Tibial nerve (tissue), 4 donors: ENCODE results near the gene MYRIP. TPM values are rescaled to one million over a fixed set of nuclear protein-coding genes. Genes with fewer than 3 reads are reported as not detected.

Experiments used
- DNase-seq, 2 donors: peaks; one replicate each; pipeline ENCODE4 v3.0.0-alpha.2; 2019; ENCODE audit warnings: low spot score in 2 of 2
- H3K27ac ChIP-seq, 4 donors: fragments of 200-600 bp; sonication (generic) in 3 of 4; one replicate each; pipeline ENCODE4 v1.5.1; 2017 to 2019; ENCODE audit warnings: mild to moderate bottlenecking in 1 of 4
- H3K27me3 ChIP-seq, 2 donors: fragments of 200-600 bp; sonication (generic) in 1 of 2; one replicate each; pipeline versions ENCODE4 v1.5.1 to v1.6.0; 2017 to 2019
- H3K36me3 ChIP-seq, 3 donors: fragments of 200-600 bp; sonication (generic); one replicate each; pipeline ENCODE4 v1.5.1; 2018 to 2019
- H3K4me1 ChIP-seq, 4 donors: fragments of 200-600 bp; sonication (generic) in 3 of 4; one replicate each; pipeline ENCODE4 v1.5.1; 2017 to 2019
- H3K4me3 ChIP-seq, 4 donors: fragments of 200-600 bp; sonication (generic) in 3 of 4; one replicate each; pipeline ENCODE4 v1.5.1; 2017 to 2019; ENCODE audit warnings: mild to moderate bottlenecking in 1 of 4, moderate library complexity in 1 of 4
- H3K9me3 ChIP-seq, 4 donors: fragments of 200-600 bp; sonication (generic) in 3 of 4; one replicate each; pipeline ENCODE4 v1.5.1; 2017 to 2019
- CTCF ChIP-seq, 5 experiments: fragments of 200-600 bp in 3 of 5; fragments of 450-650 bp in 2 of 5; sonication (generic) in 3 of 5; IDR thresholded peaks; one replicate each; pipeline ENCODE4 v1.5.1; 2016 to 2019; ENCODE audit warnings: antibody characterized with exemption in 5 of 5, mild to moderate bottlenecking in 3 of 5, moderate library complexity in 2 of 5
- EP300 ChIP-seq, 2 donors: sonication (generic); formaldehyde crosslinking; IDR thresholded peaks; one replicate each; pipeline ENCODE4 v1.6.1; 2017; ENCODE audit warnings: antibody characterized with exemption in 2 of 2, mild to moderate bottlenecking in 1 of 2
- POLR2A ChIP-seq, 2 donors: fragments of 450-650 bp; IDR thresholded peaks; one replicate each; pipeline ENCODE4 v1.6.1; 2017; ENCODE audit warnings: antibody characterized with exemption in 2 of 2, mild to moderate bottlenecking in 2 of 2, moderate library complexity in 2 of 2
- WGBS, 2 donors: methylation state at CpG; one replicate each; pipeline ENCODE4 v1.1.5; 2018; 5-methylcytosine and 5-hydroxymethylcytosine counted together
- total RNA-seq, 4 donors: library from RNA; depleted of rRNA; stranded (reverse); fragments of >200 nt; gene quantifications; one replicate each; pipeline ENCODE4 v1.1.0, GENCODE V29; 2016

MYRIP gene
- total RNA-seq, 4 donors from 2014 or later = 2.9 to 12.0 (median 9.9) TPM

GRCh38 chr3:39781632-39782031, 27.8 kb upstream of the MYRIP start:
- 46 to 87% methylated on average over 3 of the region's 3 CpGs for WGBS, 2 donors
- Histone ChIP-seq H3K36me3 (no peaks in the 10 kb centered on the region), H3K9me3 (peaks cover 0 to 7% (median 0%) of the 10 kb centered on the region in 4 donors), H3K27me3 (no peaks in the 10 kb centered on the region), H3K4me3 (no peak overlapping the region), H3K27ac (no peak overlapping the region), H3K4me1 (no peaks in the 10 kb centered on the region)
- DNase-seq = no peak
- TF ChIP-seq EP300 (IDR thresholded peaks at IDR 0.05) (no peak), CTCF (IDR thresholded peaks at IDR 0.05) (no peak), POLR2A (IDR thresholded peaks at IDR 0.05) (no peak)

- Histone ChIP-seq H3K27me3 (no peaks in the 10 kb centered on the region), H3K36me3 (no peaks in the 10 kb centered on the region), H3K27ac (no peak overlapping the region), H3K4me1 (no peaks in the 10 kb centered on the region), H3K4me3 (no peak overlapping the region), H3K9me3 (peaks cover 0 to 7% (median 0%) of the 10 kb centered on the region in 4 donors)
- WGBS, 2 donors = 42 to 47% methylated on average over 4 of the region's 4 CpGs
- TF ChIP-seq EP300 (IDR thresholded peaks at IDR 0.05) = no peak
- no peak for TF ChIP-seq CTCF (IDR thresholded peaks at IDR 0.05)
- no peak for TF ChIP-seq POLR2A (IDR thresholded peaks at IDR 0.05)
- DNase-seq = no peak
Observed at GRCh38 chr3:39783680-39784079, 25.7 kb upstream of the MYRIP start.

GRCh38 chr3:39784922-39785321, 24.5 kb upstream of the MYRIP start:
- no peaks in the 10 kb centered on the region for H3K9me3 ChIP-seq
- H3K27ac ChIP-seq = no peak overlapping the region
- TF ChIP-seq EP300 (IDR thresholded peaks at IDR 0.05) (no peak), POLR2A (IDR thresholded peaks at IDR 0.05) (no peak), CTCF (IDR thresholded peaks at IDR 0.05) (no peak)
- DNase-seq = no peak
- H3K36me3 ChIP-seq = no peaks in the 10 kb centered on the region
- H3K27me3 ChIP-seq = no peaks in the 10 kb centered on the region
- WGBS, 2 donors = 61 to 66% methylated on average over 1 of the region's 1 CpG
- no peaks in the 10 kb centered on the region for H3K4me1 ChIP-seq
- H3K4me3 ChIP-seq = no peak overlapping the region

- no peaks in the 10 kb centered on the region for H3K9me3 ChIP-seq
- DNase-seq = no peak
- WGBS, 2 donors = 78 to 83% methylated on average over 3 of the region's 3 CpGs
- TF ChIP-seq EP300 (IDR thresholded peaks at IDR 0.05) (no peak), POLR2A (IDR thresholded peaks at IDR 0.05) (no peak), CTCF (IDR thresholded peaks at IDR 0.05) (no peak)
- H3K4me1 ChIP-seq = no peaks in the 10 kb centered on the region
- H3K4me3 ChIP-seq = no peak overlapping the region
- no peaks in the 10 kb centered on the region for H3K36me3 ChIP-seq
- no peak overlapping the region for H3K27ac ChIP-seq
- H3K27me3 ChIP-seq = no peaks in the 10 kb centered on the region
Observed at GRCh38 chr3:39788128-39788883, 21.1 kb upstream of the MYRIP start.

GRCh38 chr3:39791603-39792002, 17.8 kb upstream of the MYRIP start:
- H3K27me3 ChIP-seq = no peaks in the 10 kb centered on the region
- no peaks in the 10 kb centered on the region for H3K36me3 ChIP-seq
- no peak for DNase-seq
- no peaks in the 10 kb centered on the region for H3K4me1 ChIP-seq
- H3K9me3 ChIP-seq = no peaks in the 10 kb centered on the region
- 95 to 97% methylated on average over 3 of the region's 3 CpGs for WGBS, 2 donors
- TF ChIP-seq POLR2A (IDR thresholded peaks at IDR 0.05) (no peak), EP300 (IDR thresholded peaks at IDR 0.05) (no peak), CTCF (IDR thresholded peaks at IDR 0.05) (no peak)
- no peak overlapping the region for H3K4me3 ChIP-seq
- H3K27ac ChIP-seq = no peak overlapping the region
